HG03354 (cell line): ENCODE data around the gene CPLX3.
A peak's percentile ranks its signal among the peaks of the same experiment; 100 is the strongest.

Experiments used
- ATAC-seq: cut with Tn5 transposase; IDR thresholded peaks from one replicate; pipeline ENCODE4 v1.9.1; 2021; ENCODE audit warnings: mild to moderate bottlenecking; ENCODE audit not compliant: unreplicated experiment, poor library complexity, severe bottlenecking

CPLX3 gene

GRCh38 chr15:74787251-74788041 lies 39.0 kb upstream of the CPLX3 start:
- peak; percentile 54 for ATAC-seq

- no peak for ATAC-seq
Observed at GRCh38 chr15:74788042-74788682, 38.3 kb upstream of the CPLX3 start.

- peak; percentile 35 for ATAC-seq
Observed at GRCh38 chr15:74788683-74789151, 37.7 kb upstream of the CPLX3 start.

GRCh38 chr15:74789171-74789631 lies 37.2 kb upstream of the CPLX3 start:
- ATAC-seq, result no peak

- no peak for ATAC-seq
Observed at GRCh38 chr15:74789741-74790079, 36.7 kb upstream of the CPLX3 start.

- no peak for ATAC-seq
Observed at GRCh38 chr15:74790080-74790916, 36.1 kb upstream of the CPLX3 start.

- ATAC-seq, result no peak
Observed at GRCh38 chr15:74791007-74791406, 35.4 kb upstream of the CPLX3 start.

- no peak for ATAC-seq
Observed at GRCh38 chr15:74791667-74792066, 34.8 kb upstream of the CPLX3 start.

GRCh38 chr15:74792227-74793016 lies 34.0 kb upstream of the CPLX3 start:
- no peak for ATAC-seq

- ATAC-seq, result no peak
Observed at GRCh38 chr15:74793135-74794028, 33.0 kb upstream of the CPLX3 start.

GRCh38 chr15:74794248-74794969 lies 32.0 kb upstream of the CPLX3 start:
- no peak for ATAC-seq

- no peak for ATAC-seq
Observed at GRCh38 chr15:74794970-74795349, 31.5 kb upstream of the CPLX3 start.

- no peak for ATAC-seq
Observed at GRCh38 chr15:74795966-74796625, 30.3 kb upstream of the CPLX3 start.

- ATAC-seq, result no peak
Observed at GRCh38 chr15:74798388-74799254, 27.8 kb upstream of the CPLX3 start.

- ATAC-seq, result no peak
Observed at GRCh38 chr15:74799255-74799855, 27.1 kb upstream of the CPLX3 start.

GRCh38 chr15:74799856-74800558 lies 26.4 kb upstream of the CPLX3 start:
- peak; percentile 78 for ATAC-seq
